HepG2 (cell line): ENCODE data around the gene SHISA5. TPM values are rescaled to one million over a fixed set of nuclear protein-coding genes. Genes with fewer than 3 reads are reported as not detected.

Source experiments
- CHCHD3 ChIP-seq: sonication (generic); formaldehyde crosslinking; IDR thresholded peaks from 2 replicates; pipeline ENCODE4 v1.8.0; 2022; ENCODE audit warnings: mild to moderate bottlenecking, missing genetic modification reagents, moderate library complexity
- CHD2 ChIP-seq: IDR thresholded peaks from 2 replicates; pipeline ENCODE4 v1.6.1; 2011; ENCODE audit warnings: low read depth, low read length, improper control_type of control experiment
- ERF ChIP-seq: IDR thresholded peaks from 2 replicates; pipeline ENCODE4 v1.6.1; 2018; ENCODE audit warnings: missing biosample characterization, missing genetic modification reagents
- FOXO4 ChIP-seq: sonication (generic); formaldehyde crosslinking; conservative IDR thresholded peaks from 2 replicates; pipeline ENCODE4 v1.8.1; 2023; ENCODE audit warnings: missing genetic modification reagents
- IKZF1 ChIP-seq: fragments of 450-650 bp; IDR thresholded peaks from 2 replicates; pipeline ENCODE4 v1.7.1; 2016
- IRX3 ChIP-seq: sonication (generic); formaldehyde crosslinking; IDR thresholded peaks from 2 replicates; pipeline ENCODE4 v1.8.1; 2023; ENCODE audit warnings: mild to moderate bottlenecking, low read depth, missing genetic modification reagents, borderline replicate concordance
- JUN ChIP-seq: sonication (generic); formaldehyde crosslinking; IDR thresholded peaks from 2 replicates; pipeline ENCODE4 v1.4.0; 2020; ENCODE audit warnings: mild to moderate bottlenecking, missing genetic modification reagents
- SIN3A ChIP-seq: IDR thresholded peaks from 2 replicates; pipeline ENCODE4 v1.6.1; 2011; ENCODE audit warnings: low read depth, mild to moderate bottlenecking, control low read depth, low read length, borderline replicate concordance
- STAG1 ChIP-seq: sonication (generic); formaldehyde crosslinking; IDR thresholded peaks from 2 replicates; pipeline ENCODE4 v1.4.0; 2020; ENCODE audit warnings: missing genetic modification reagents
- TBL1XR1 ChIP-seq: fragments of 150-350 bp; IDR thresholded peaks from 2 replicates; pipeline ENCODE4 v1.6.1; 2014; ENCODE audit warnings: borderline replicate concordance, low read length; ENCODE audit not compliant: partially characterized antibody
- TEAD3 ChIP-seq: optimal IDR thresholded peaks from 2 replicates; pipeline ENCODE3; 2016; ENCODE audit warnings: borderline replicate concordance
- TFAP4 ChIP-seq: sonication (generic); IDR thresholded peaks from 2 replicates; pipeline ENCODE4 v1.6.1; 2016; ENCODE audit warnings: low read depth, borderline replicate concordance
- TFE3 ChIP-seq: IDR thresholded peaks from 2 replicates; pipeline ENCODE4 v1.6.1; 2016
- THRA ChIP-seq: sonication (generic); formaldehyde crosslinking; IDR thresholded peaks from 2 replicates; pipeline ENCODE4 v1.4.0; 2020; ENCODE audit warnings: missing genetic modification reagents, borderline replicate concordance
- UBTF ChIP-seq: sonication (generic); formaldehyde crosslinking; IDR thresholded peaks from 2 replicates; pipeline ENCODE4 v1.4.0; 2020; ENCODE audit warnings: mild to moderate bottlenecking, missing genetic modification reagents
- USF2 ChIP-seq, 2 experiments: sonication (generic) in 1 of 2; formaldehyde crosslinking in 1 of 2; IDR thresholded peaks; 2 replicates each; pipeline versions ENCODE4 v1.5.1 to v1.6.1; 2011 to 2020; ENCODE audit warnings: borderline replicate concordance in 1 of 2, low read depth in 1 of 2, low read length in 1 of 2, mild to moderate bottlenecking in 1 of 2, missing genetic modification reagents in 1 of 2, moderate library complexity in 1 of 2
- ZFP1 ChIP-seq: IDR thresholded peaks from 2 replicates; pipeline ENCODE4 v1.6.1; 2016
- ZFP82 ChIP-seq: sonication (generic); formaldehyde crosslinking; IDR thresholded peaks from 2 replicates; pipeline ENCODE4 v1.5.1; 2020; ENCODE audit warnings: mild to moderate bottlenecking, missing genetic modification reagents, borderline replicate concordance
- ZNF672 ChIP-seq: sonication (generic); formaldehyde crosslinking; IDR thresholded peaks from 2 replicates; pipeline ENCODE4 v1.8.1; 2022; ENCODE audit warnings: missing genetic modification reagents
- polyA plus RNA-seq, 8 experiments: library from polyadenylated mRNA; depleted of rRNA in 3 of 8; stranded (reverse) in 7 of 8; unstranded in 1 of 8; fragments of >200 nt; fragmentation: Illumina TruSeq in 4 of 8; extraction: Trizol in 4 of 8; gene quantifications; 2 replicates each; pipeline versions ENCODE4 v1.2.1 to v1.2.3, GENCODE V29; 2011 to 2016; ENCODE audit warnings: low read depth in 4 of 8, missing spikeins in 1 of 8, mixed read lengths in 1 of 8; ENCODE audit not compliant: insufficient read depth in 1 of 8
- total RNA-seq, 5 experiments: library from RNA; depleted of rRNA; stranded (reverse); fragments of >200 nt; fragmentation: Illumina TruSeq; extraction: Trizol; gene quantifications; 2 replicates each; pipeline ENCODE4 v1.2.3, GENCODE V29; 2016; ENCODE audit warnings: low read depth in 1 of 5

SHISA5 gene
- total and polyA plus RNA-seq, 2 of the 13 experiments (the other 11 are each of a cell fraction or from before 2014, with no cell fraction given) = 75.8 to 91.4 TPM

- peak; percentile 82; the same call in 1 of the 2 replicates for TF ChIP-seq JUN (CRISPR knock-in tag)
- TF ChIP-seq THRA = peak; percentile 83
- peak; percentile 84 for TF ChIP-seq TEAD3 (CRISPR knock-in tag)
- TF ChIP-seq IKZF1 = no peak
- peak; percentile 84 for TF ChIP-seq SIN3A
- TF ChIP-seq TFAP4 = peak; percentile 78; the same call in 1 of the 2 replicates
- TF ChIP-seq CHCHD3 (CRISPR knock-in tag) = no peak
- TF ChIP-seq TFE3 = no peak; the same call in 1 of the 2 replicates
- peak; percentile 83 for TF ChIP-seq UBTF (CRISPR knock-in tag)
- TF ChIP-seq FOXO4 (CRISPR knock-in tag) = no peak
- peak; percentile 80 for TF ChIP-seq TBL1XR1
- peak; percentile 85 for TF ChIP-seq ERF (CRISPR knock-in tag)
- TF ChIP-seq IRX3 (CRISPR knock-in tag) = no peak
- no peak for TF ChIP-seq USF2 (IDR thresholded peaks at IDR 0.05; ENCODE audit: low read depth, low read length)
- TF ChIP-seq USF2 (CRISPR knock-in tag; IDR thresholded peaks at IDR 0.05; ENCODE audit: borderline replicate concordance) = peak; percentile 63; the same call in 1 of the 2 replicates
- no peak; the same call in 1 of the 2 replicates for TF ChIP-seq CHD2
- TF ChIP-seq ZFP1 (CRISPR knock-in tag) = peak; percentile 59; the same call in 1 of the 2 replicates
- TF ChIP-seq STAG1 = no peak
- TF ChIP-seq ZFP82 (CRISPR knock-in tag) = no peak
- TF ChIP-seq ZNF672 (CRISPR knock-in tag) = no peak
These were observed 73.8 kb downstream of the SHISA5 start, which contains the start of gene PLXNB1 (continued) for GRCh38 chr3:48429960-48430707.
